Psoas muscle (tissue), 8 donors: ENCODE measurements around the gene SPDYC. TPM values are rescaled to one million over a fixed set of nuclear protein-coding genes. Genes with fewer than 3 reads are reported as not detected.
"Not testable (repeated sequence)": the region's sequence is repeated elsewhere in the genome, so short reads cannot be mapped to it uniquely, and the experiment has no call there.

Experiments used
- ATAC-seq, 4 donors: fragments of 200-7000 bp; cut with Tn5 transposase; one replicate each; pipeline ENCODE4 v1.9.1; 2020; ENCODE audit warnings: moderate library complexity in 3 of 4, mild to moderate bottlenecking in 2 of 4
- DNase-seq, 2 donors: peaks; one replicate each; pipeline ENCODE4 v3.0.0-alpha.2; 2020
- H3K27ac ChIP-seq: fragments of 200-600 bp; one replicate; pipeline ENCODE4 v1.8.0; 2022
- H3K27me3 ChIP-seq, 3 donors: fragments of 200-600 bp in 1 of 3; one replicate each; pipeline versions ENCODE4 v1.6.1 to v1.8.0; 2013 to 2022; ENCODE audit warnings: low read length in 2 of 3, mild to moderate bottlenecking in 2 of 3, moderate library complexity in 1 of 3; ENCODE audit not compliant: insufficient read depth in 3 of 3
- H3K36me3 ChIP-seq, 2 donors: fragments of 200-600 bp in 1 of 2; one replicate each; pipeline versions ENCODE4 v1.6.1 to v1.8.0; 2013 to 2022; ENCODE audit warnings: low read depth in 1 of 2, mild to moderate bottlenecking in 1 of 2, moderate library complexity in 1 of 2; ENCODE audit not compliant: insufficient read depth in 1 of 2
- H3K4me1 ChIP-seq: fragments of 200-600 bp; one replicate; pipeline ENCODE4 v1.8.0; 2022
- H3K4me3 ChIP-seq: fragments of 200-600 bp; one replicate; pipeline ENCODE4 v1.8.0; 2022; ENCODE audit warnings: mild to moderate bottlenecking
- H3K9me3 ChIP-seq: fragments of 200-600 bp; one replicate; pipeline ENCODE4 v1.8.0; 2022
- WGBS, 3 donors: extraction: QIAGEN DNeasy Blood & Tissue Kit; methylation state at CpG; one replicate each; pipeline versions ENCODE4 v1.1.6 to v1.1.7; 2013; 5-methylcytosine and 5-hydroxymethylcytosine counted together
- intact Hi-C, 2 donors: fragments of 100-400 bp; cut with DNase I; formaldehyde crosslinking; loops; one replicate each; pipeline versions ENCODE4 v1.11.0 to v1.14.2; 2022
- polyA plus RNA-seq, 3 donors: library from polyadenylated mRNA; stranded (reverse); fragments of 200-250 nt; gene quantifications; one replicate each; pipeline ENCODE4 v1.2.3, GENCODE V29; 2013
- total RNA-seq, 4 donors: library from RNA; stranded (reverse); fragmentation: NEBNext Ultra II Directional in 2 of 4; extraction: Animal tissue kit (Norgen Biotek cat#: 25700) in 2 of 4; gene quantifications; one replicate each; pipeline versions ENCODE4 v1.2.1 to v1.2.4, GENCODE V29; 2021 to 2023
- TF ChIP-seq, protein P1 (sequence below): fragments of 200-600 bp; IDR thresholded peaks from one replicate; pipeline ENCODE4 v1.8.0; 2022; ENCODE audit warnings: antibody characterized with exemption
- donor health status: healthy with polysubstance abuse.
- donor health status: DM: no; HTN: no; CAD: no; lungs with moderate emphysema.
- donor health status: Bipolar disorder and iron deficiency.
- donor health status: healthy.
- donor health status: DM: yes; HTN: yes; CAD: no.
- donor health status: DM: no; HTN: no; CAD: no.
- donor health status: DM: no; HTN: no; CAD: no.
- donor health status: DM: yes; HTN: yes; CAD: no.

SPDYC gene
- total and polyA plus RNA-seq, 7 donors = not detected

- H3K27me3 ChIP-seq = no peaks in the 10 kb centered on the region
- no peaks in the 10 kb centered on the region for H3K36me3 ChIP-seq
- H3K27ac ChIP-seq = no peak overlapping the region
- intact Hi-C loops = no loop called here
- ATAC-seq (no peak), DNase-seq (no peak)
- no peaks in the 10 kb centered on the region for H3K9me3 ChIP-seq
- WGBS, 3 donors = 90 to 94% (median 90%) methylated on average over 3 of the region's 3 CpGs
- TF ChIP-seq, protein P1, sequence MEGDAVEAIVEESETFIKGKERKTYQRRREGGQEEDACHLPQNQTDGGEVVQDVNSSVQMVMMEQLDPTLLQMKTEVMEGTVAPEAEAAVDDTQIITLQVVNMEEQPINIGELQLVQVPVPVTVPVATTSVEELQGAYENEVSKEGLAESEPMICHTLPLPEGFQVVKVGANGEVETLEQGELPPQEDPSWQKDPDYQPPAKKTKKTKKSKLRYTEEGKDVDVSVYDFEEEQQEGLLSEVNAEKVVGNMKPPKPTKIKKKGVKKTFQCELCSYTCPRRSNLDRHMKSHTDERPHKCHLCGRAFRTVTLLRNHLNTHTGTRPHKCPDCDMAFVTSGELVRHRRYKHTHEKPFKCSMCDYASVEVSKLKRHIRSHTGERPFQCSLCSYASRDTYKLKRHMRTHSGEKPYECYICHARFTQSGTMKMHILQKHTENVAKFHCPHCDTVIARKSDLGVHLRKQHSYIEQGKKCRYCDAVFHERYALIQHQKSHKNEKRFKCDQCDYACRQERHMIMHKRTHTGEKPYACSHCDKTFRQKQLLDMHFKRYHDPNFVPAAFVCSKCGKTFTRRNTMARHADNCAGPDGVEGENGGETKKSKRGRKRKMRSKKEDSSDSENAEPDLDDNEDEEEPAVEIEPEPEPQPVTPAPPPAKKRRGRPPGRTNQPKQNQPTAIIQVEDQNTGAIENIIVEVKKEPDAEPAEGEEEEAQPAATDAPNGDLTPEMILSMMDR = no peak
- H3K4me3 ChIP-seq = no peak overlapping the region
- H3K4me1 ChIP-seq = no peaks in the 10 kb centered on the region
These were observed 3.1 kb upstream of the SPDYC start for GRCh38 chr11:65166893-65167292.

- intact Hi-C loops = no loop called here
- Histone ChIP-seq H3K4me3 (no peak overlapping the region), H3K9me3 (no peaks in the 10 kb centered on the region), H3K36me3 (no peaks in the 10 kb centered on the region), H3K4me1 (no peaks in the 10 kb centered on the region), H3K27ac (no peak overlapping the region), H3K27me3 (no peaks in the 10 kb centered on the region)
- WGBS, 3 donors = 87 to 93% (median 88%) methylated on average over 3 of the region's 3 CpGs
- DNase-seq (no peak), ATAC-seq (no peak)
- TF ChIP-seq, protein P1 = no peak
These were observed 2.4 kb upstream of the SPDYC start for GRCh38 chr11:65167656-65168055.

- H3K36me3 ChIP-seq = no peaks in the 10 kb centered on the region
- no peaks in the 10 kb centered on the region for H3K4me1 ChIP-seq
- H3K27me3 ChIP-seq = peaks cover 0 to 1% (median 0%) of the 10 kb centered on the region in 3 donors
- ATAC-seq (no peak), DNase-seq (no peak)
- intact Hi-C loops = no loop called here
- WGBS, 3 donors = 68 to 71% (median 68%) methylated on average over 11 of the region's 11 CpGs
- TF ChIP-seq, protein P1 = no peak
- no peaks in the 10 kb centered on the region for H3K9me3 ChIP-seq
- H3K27ac ChIP-seq = no peak overlapping the region
- H3K4me3 ChIP-seq = no peak overlapping the region
These were observed 830 bp upstream of the SPDYC start for GRCh38 chr11:65169164-65169641.

DNA sequence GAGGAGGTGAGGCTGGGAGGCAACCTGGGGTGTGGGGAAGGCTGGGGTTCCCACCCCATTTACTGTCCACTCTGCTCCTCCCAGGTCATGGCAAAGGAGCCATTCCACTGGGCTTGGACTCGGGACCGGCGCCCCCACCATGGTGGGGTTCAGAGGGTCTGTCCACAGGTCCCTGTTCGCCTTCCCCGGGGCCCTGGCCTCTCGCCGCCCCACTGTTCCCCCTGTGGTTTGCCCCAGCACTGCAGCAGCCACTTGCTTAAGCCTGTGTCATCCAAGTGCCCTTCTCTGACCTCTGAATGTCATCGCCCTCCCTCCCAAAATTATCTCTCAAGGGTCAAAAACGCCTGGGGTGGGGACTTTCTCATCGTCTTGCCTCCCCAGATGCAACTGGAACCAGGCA, 2.6 kb downstream of the SPDYC start:
- Histone ChIP-seq H3K4me1 (no peaks in the 10 kb centered on the region), H3K36me3 (no peaks in the 10 kb centered on the region), H3K27ac (no peak overlapping the region), H3K27me3 (peaks cover 0 to 1% (median 0%) of the 10 kb centered on the region in 3 donors), H3K4me3 (no peak overlapping the region), H3K9me3 (no peaks in the 10 kb centered on the region)
- WGBS, 3 donors = 77 to 87% (median 80%) methylated on average over 10 of the region's 10 CpGs
- TF ChIP-seq, protein P1 = no peak
- intact Hi-C loops = no loop called here
- ATAC-seq (peak in 1 of 4 donors; percentile 31), DNase-seq (no peak)

GRCh38 chr11:65174571-65175010, 4.6 kb downstream of the SPDYC start:
- intact Hi-C loops, H3K27me3 ChIP-seq, H3K9me3 ChIP-seq, H3K4me1 ChIP-seq, ATAC-seq, H3K4me3 ChIP-seq, H3K36me3 ChIP-seq, DNase-seq, H3K27ac ChIP-seq: not testable (repeated sequence)
- 52 to 61% (median 58%) methylated on average over 2 of the region's 2 CpGs for WGBS, 3 donors
